GM12878 (cell line): ENCODE data around the gene EFHD1. TPM values are rescaled to one million over a fixed set of nuclear protein-coding genes. Genes with fewer than 3 reads are reported as not detected.

Source experiments
- ATAC-seq: fragments of 200-7000 bp; cut with Tn5 transposase; 3 replicates; pipeline ENCODE4 v1.9.1; 2020; ENCODE audit warnings: mild to moderate bottlenecking, moderate library complexity
- BruUV-seq: library from RNA; stranded (reverse); fragments of 400-500 nt; replicated peaks from 2 replicates; lab custom pipeline; 2021; lab: Mats Ljungman, UMichigan
- CTCF ChIA-PET: fragments of 300-600 bp; sonication (Branson Sonifier 250); formaldehyde crosslinking; extraction: SDS; loops from one replicate; lab custom pipeline; 2021; ENCODE audit warnings: inconsistent platforms; lab: Yijun Ruan, JAX
- POLR2A ChIA-PET: fragments of 350-600 bp; formaldehyde crosslinking; extraction: SDS; loops from one replicate; lab custom pipeline; 2021; ENCODE audit warnings: inconsistent platforms; lab: Charles Lee
- RAD21 ChIA-PET: fragments of 300-600 bp; sonication (Branson Sonifier 250); formaldehyde crosslinking; loops from one replicate; lab custom pipeline; 2023; ENCODE audit warnings: antibody characterized with exemption; ENCODE audit not compliant: unreplicated experiment; lab: Charles Lee
- SMC1A ChIA-PET: fragments of 300-600 bp; sonication (Branson Sonifier 250); formaldehyde crosslinking; loops from one replicate; lab custom pipeline; 2023; ENCODE audit not compliant: unreplicated experiment, uncharacterized antibody; lab: Charles Lee
- DNase-seq: peaks from one replicate; pipeline ENCODE4 v3.0.0-alpha.2; 2011; ENCODE audit warnings: low read depth, low spot score
- FAIRE-seq: peaks from 3 replicates; lab custom pipeline; 2011; peaks lifted over from hg19 to GRCh38; lab: Jason Lieb, UNC
- H2AFZ ChIP-seq: 2 replicates; pipeline ENCODE4 v1.6.0; 2011; ENCODE audit warnings: low read depth, low read length, control low read depth; ENCODE audit not compliant: control insufficient read depth
- H3K27ac ChIP-seq: 2 replicates; pipeline ENCODE4 v1.5.1; 2011; ENCODE audit warnings: control low read depth; ENCODE audit not compliant: control insufficient read depth, insufficient read depth
- H3K27me3 ChIP-seq, 2 experiments: replicated peaks in 1 of 2; 2 replicates each; pipeline versions ENCODE4 v1.6.0 to v1.6.1; 2011; ENCODE audit warnings: low read length in 1 of 2; ENCODE audit not compliant: control insufficient read depth in 2 of 2, insufficient read depth in 2 of 2
- H3K36me3 ChIP-seq, 2 experiments: 2 replicates each; pipeline ENCODE4 v1.5.1; 2011; ENCODE audit warnings: low read length in 1 of 2; ENCODE audit not compliant: control insufficient read depth in 2 of 2, insufficient read depth in 2 of 2
- H3K4me1 ChIP-seq: 2 replicates; pipeline ENCODE4 v1.6.1; 2011; ENCODE audit warnings: mild to moderate bottlenecking, low read length, moderate library complexity, mixed read lengths; ENCODE audit not compliant: control insufficient read depth, insufficient read depth
- H3K4me2 ChIP-seq: 2 replicates; pipeline ENCODE4 v1.6.0; 2011; ENCODE audit warnings: control low read depth; ENCODE audit not compliant: control insufficient read depth, insufficient read depth
- H3K4me3 ChIP-seq: fragments of 200-600 bp; sonication (generic); 2 replicates; pipeline ENCODE4 v1.5.1; 2016
- H3K79me2 ChIP-seq: 2 replicates; pipeline ENCODE4 v1.6.0; 2011; ENCODE audit warnings: low read length; ENCODE audit not compliant: control insufficient read depth, insufficient read depth
- H3K9ac ChIP-seq: 2 replicates; pipeline ENCODE4 v1.8.0; 2011; ENCODE audit warnings: low read length, control low read depth, mixed read lengths; ENCODE audit not compliant: control insufficient read depth, insufficient read depth
- H3K9me3 ChIP-seq: replicated peaks from 3 replicates; pipeline ENCODE4 v1.5.1; 2011; ENCODE audit warnings: mild to moderate bottlenecking, low read length; ENCODE audit not compliant: control insufficient read depth, insufficient read depth
- H4K20me1 ChIP-seq: 2 replicates; pipeline ENCODE4 v1.6.0; 2011; ENCODE audit not compliant: control insufficient read depth, insufficient read depth
- CREM ChIP-seq: IDR thresholded peaks from 2 replicates; pipeline ENCODE4 v1.6.1; 2014; ENCODE audit warnings: antibody characterized with exemption, low read depth
- E2F8 ChIP-seq: fragments of 450-650 bp; IDR thresholded peaks from 2 replicates; pipeline ENCODE4 v1.6.1; 2018; ENCODE audit warnings: mild to moderate bottlenecking, low read depth, moderate library complexity; ENCODE audit not compliant: partially characterized antibody
- IRF4 ChIP-seq: IDR thresholded peaks from 2 replicates; pipeline ENCODE4 v1.6.1; 2011; ENCODE audit warnings: low read depth, low read length
- MAX ChIP-seq: IDR thresholded peaks from 2 replicates; pipeline ENCODE4 v1.6.1; 2012; ENCODE audit warnings: low read depth, low read length, improper control_type of control experiment
- RAD51 ChIP-seq: fragments of 450-650 bp; IDR thresholded peaks from 2 replicates; pipeline ENCODE4 v1.6.1; 2016; ENCODE audit warnings: moderate library complexity, mild to moderate bottlenecking, inconsistent platforms
- SMAD5 ChIP-seq: IDR thresholded peaks from 2 replicates; pipeline ENCODE4 v1.6.1; 2016; ENCODE audit warnings: antibody characterized with exemption, low read depth
- SUZ12 ChIP-seq: fragments of 200-600 bp; sonication (generic); IDR thresholded peaks from one replicate; pipeline ENCODE4 v1.6.1; 2018; ENCODE audit warnings: antibody characterized with exemption, mild to moderate bottlenecking; ENCODE audit not compliant: unreplicated experiment
- WRNIP1 ChIP-seq: IDR thresholded peaks from 2 replicates; pipeline ENCODE4 v1.6.1; 2011; ENCODE audit warnings: low read depth, low read length, improper control_type of control experiment, borderline replicate concordance
- YBX1 ChIP-seq: fragments of 450-650 bp; IDR thresholded peaks from 2 replicates; pipeline ENCODE4 v1.6.1; 2016; ENCODE audit warnings: antibody characterized with exemption
- WGBS: methylation state at CpG from one replicate; pipeline ENCODE4 v1.1.6; 2016; ENCODE audit warnings: low lambda C conversion rate; ENCODE audit not compliant: insufficient replicate concordance, insufficient coverage; ENCODE audit errors: missing lambda C conversion rate; 5-methylcytosine and 5-hydroxymethylcytosine counted together
- in situ Hi-C: fragments of 300-500 bp; cut with MboI; formaldehyde crosslinking; loops from 9 replicates; pipeline ENCODE4 v1.14.3; 2018; ENCODE audit warnings: mixed read lengths
- intact Hi-C: fragments of 100-400 bp; cut with micrococcal nuclease; formaldehyde crosslinking; loops from one replicate; pipeline ENCODE4 v1.14.2; 2022; ENCODE audit not compliant: unreplicated experiment
- polyA plus RNA-seq, 11 experiments: library from polyadenylated mRNA; depleted of rRNA in 4 of 11; unstranded in 6 of 11; stranded (reverse) in 5 of 11; fragments of >200 nt; fragmentation: Nextera tagmentation in 4 of 11; fragmentation: Illumina TruSeq in 1 of 11; extraction: Ambion mirVana in 4 of 11; extraction: Trizol in 1 of 11; gene quantifications; 1 replicate in 1 of 11; 2 replicates in 10 of 11; pipeline versions ENCODE4 v1.2.1 to v1.2.3, GENCODE V29; 2011 to 2016; ENCODE audit warnings: inconsistent platforms in 2 of 11, missing spikeins in 2 of 11, low read depth in 1 of 11
- total RNA-seq, 4 experiments: library from RNA; depleted of rRNA in 3 of 4; stranded (reverse); fragments of >200 nt in 3 of 4; fragmentation: Illumina TruSeq in 1 of 4; extraction: Trizol in 1 of 4; gene quantifications; 2 replicates each; pipeline versions ENCODE4 v1.2.1 to v1.2.3, GENCODE V29; 2013 to 2021

Gene EFHD1
- total and polyA plus RNA-seq, 10 of the 15 experiments (the other 5 are each of a cell fraction or from before 2014, with no cell fraction given): 0.07 TPM; not detected in 9

DNA sequence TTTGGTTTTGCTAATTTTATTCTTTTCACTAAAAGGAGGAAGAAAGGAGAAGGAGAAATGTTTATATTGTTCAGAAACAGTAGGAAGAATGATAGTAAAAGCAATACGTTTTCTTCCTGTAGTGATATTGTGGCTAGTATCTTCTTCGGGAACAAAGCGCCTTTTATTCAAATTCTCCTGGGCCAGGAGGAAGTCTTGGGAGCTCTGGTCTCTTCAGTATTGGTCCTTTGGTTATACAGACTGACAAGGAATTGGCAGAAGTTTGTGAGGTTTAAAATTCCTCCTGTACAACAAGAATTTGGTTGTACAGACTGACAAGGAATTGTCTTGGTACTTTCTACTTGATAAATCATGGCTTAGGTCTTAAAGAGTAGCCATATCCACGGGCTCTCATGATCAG, 73.7 kb downstream of the EFHD1 start:
- TF ChIP-seq IRF4: no peak
- no peak for TF ChIP-seq RAD51
- no peak for TF ChIP-seq YBX1
- no peak for TF ChIP-seq CREM
- TF ChIP-seq SMAD5: no peak
- no peak for TF ChIP-seq WRNIP1
- TF ChIP-seq SUZ12: no peak
- no peak for TF ChIP-seq E2F8
- TF ChIP-seq MAX: no peak
- Histone ChIP-seq H3K36me3 (peaks cover 2 to 15% of the 10 kb centered on the region in 2 experiments; a peak in 3 of 4 replicates), H3K79me2 (peaks cover 9% of the 10 kb centered on the region), H3K27me3 (no peaks in the 10 kb centered on the region), H4K20me1 (no peaks in the 10 kb centered on the region), H3K4me1 (no peaks in the 10 kb centered on the region), H3K9me3 (no peaks in the 10 kb centered on the region), H2AFZ (no peak overlapping the region), H3K27ac (no peak overlapping the region), H3K4me2 (no peak overlapping the region), H3K4me3 (no peak overlapping the region), H3K9ac (no peak overlapping the region)
- BruUV-seq: no TSS peak
- RAD21 ChIA-PET: no interaction called here
- FAIRE-seq (no peak), ATAC-seq (no peak), DNase-seq (no peak)
- CTCF ChIA-PET: interaction anchor here (0.6 kb wide), 1 partner anchor 96 kb away, joined by 3 read pairs; no protein-coding TSS in a partner anchor
- 81% methylated on average over 4 of the region's 4 CpGs for WGBS
- intact Hi-C loops (no loop called here), in situ Hi-C loops (no loop called here)
- POLR2A ChIA-PET: no interaction called here
- SMC1A ChIA-PET: no interaction called here
